HCEC 1CT (cell line): ENCODE results near the gene XDH.
A peak's percentile ranks its signal among the peaks of the same experiment; 100 is the strongest.

ENCODE experiments used
- DNase-seq: peaks from one replicate; pipeline ENCODE4 v3.0.0-alpha.2; 2017

XDH gene

DNA sequence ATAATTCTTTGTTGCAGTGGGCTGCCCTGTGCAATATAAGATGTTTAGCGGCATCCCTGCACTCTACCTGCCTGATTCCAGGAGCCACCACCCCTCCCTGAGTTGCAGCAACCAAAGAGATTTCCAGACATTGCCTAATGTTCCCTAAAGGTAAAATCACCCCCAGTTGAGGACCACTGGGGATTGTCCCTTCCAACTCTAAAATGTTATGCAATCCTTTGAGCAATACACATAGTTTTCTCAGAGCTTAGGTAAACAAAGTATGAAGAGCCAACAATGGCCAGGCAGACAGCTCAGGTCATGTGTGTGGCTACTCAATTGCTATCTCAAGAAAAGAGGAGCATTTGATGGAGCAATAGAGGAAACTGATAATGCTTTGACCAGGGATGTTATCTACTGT is 87.0 kb downstream of the XDH start:
- no peak for DNase-seq

DNA sequence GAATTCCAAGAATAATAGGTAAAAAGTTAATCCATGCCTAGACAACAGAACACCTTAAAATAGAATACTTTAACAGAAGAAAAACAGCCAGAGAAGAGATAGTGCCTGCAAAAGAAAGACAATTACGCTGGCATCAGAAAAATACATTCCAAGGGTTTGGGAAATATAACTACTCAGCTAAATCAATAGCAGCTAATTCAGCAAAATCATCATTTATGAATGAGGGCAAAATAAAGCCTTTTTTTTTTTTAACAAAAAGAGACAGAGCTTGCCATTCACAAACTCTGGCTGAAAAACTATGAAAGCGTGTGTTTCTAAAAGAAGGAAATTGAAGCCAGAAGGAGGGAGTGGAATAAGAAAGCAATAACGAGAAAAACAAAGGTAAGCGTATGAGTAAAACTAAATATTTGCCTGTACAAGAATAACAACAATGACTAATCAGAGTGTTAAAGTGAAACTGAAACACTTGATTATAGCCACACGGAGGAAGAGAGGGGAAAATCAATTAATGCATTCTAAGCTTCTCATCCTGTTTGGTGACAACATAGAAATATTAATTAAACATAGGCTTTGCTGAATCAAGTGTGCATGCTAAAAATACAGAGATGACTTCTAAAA is 90.4 kb downstream of the XDH start:
- DNase-seq = no peak

DNA sequence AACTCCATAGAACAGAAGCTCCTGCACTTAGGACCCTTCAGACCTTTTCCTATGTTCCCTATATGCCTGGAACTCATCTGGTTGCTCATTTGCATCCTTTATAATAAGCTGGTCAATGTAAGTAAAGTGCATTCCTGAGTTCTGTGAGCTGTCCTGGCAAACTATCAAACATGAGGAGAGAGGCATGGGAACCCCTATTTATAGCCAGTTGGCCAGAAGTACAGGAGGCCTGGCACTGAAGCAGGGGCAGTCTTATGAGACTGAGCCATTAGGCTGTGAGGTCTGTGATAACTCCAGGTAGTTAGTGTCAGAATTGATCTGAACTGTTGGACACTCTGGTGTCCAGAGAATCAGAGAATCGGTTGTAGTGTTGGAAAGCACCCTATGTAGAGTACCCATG is 92.2 kb downstream of the XDH start:
- DNase-seq = peak; percentile 35

DNA sequence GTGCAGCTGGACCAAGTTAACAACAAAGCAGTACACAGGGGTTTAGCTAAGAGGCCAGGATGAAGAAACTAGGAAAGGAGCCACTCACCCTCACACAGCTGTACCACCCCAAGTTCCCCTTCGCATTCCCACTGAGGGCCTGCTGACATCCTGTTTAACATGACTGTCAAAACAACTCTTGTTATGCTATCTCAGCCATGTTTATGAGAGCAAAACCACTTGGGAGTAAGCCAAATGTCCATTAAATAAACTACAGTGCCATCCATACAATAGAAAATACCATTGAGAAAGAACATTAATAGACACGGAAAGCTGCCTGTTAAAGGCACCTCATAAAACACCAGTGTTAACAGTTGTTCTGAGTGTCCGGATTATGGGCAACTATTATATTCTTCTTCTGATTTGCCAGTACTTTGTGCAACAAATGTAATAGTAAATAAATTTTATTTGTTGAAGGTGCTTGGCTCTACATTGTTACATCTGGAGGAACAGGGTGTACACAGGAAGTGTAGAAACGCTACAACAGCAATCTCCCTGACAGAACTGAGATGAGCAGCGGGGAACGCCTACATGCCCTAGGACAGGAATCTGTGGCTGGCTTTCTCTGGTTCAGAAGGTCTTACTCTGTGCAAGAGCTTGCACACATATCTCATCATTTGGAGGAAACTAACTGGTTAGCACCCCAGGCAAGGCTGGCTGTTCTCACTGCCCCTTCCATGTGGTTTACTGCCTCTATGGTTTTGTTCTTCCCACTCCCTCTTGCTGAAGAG is 95.0 kb downstream of the XDH start:
- peak; percentile 59 for DNase-seq

DNA sequence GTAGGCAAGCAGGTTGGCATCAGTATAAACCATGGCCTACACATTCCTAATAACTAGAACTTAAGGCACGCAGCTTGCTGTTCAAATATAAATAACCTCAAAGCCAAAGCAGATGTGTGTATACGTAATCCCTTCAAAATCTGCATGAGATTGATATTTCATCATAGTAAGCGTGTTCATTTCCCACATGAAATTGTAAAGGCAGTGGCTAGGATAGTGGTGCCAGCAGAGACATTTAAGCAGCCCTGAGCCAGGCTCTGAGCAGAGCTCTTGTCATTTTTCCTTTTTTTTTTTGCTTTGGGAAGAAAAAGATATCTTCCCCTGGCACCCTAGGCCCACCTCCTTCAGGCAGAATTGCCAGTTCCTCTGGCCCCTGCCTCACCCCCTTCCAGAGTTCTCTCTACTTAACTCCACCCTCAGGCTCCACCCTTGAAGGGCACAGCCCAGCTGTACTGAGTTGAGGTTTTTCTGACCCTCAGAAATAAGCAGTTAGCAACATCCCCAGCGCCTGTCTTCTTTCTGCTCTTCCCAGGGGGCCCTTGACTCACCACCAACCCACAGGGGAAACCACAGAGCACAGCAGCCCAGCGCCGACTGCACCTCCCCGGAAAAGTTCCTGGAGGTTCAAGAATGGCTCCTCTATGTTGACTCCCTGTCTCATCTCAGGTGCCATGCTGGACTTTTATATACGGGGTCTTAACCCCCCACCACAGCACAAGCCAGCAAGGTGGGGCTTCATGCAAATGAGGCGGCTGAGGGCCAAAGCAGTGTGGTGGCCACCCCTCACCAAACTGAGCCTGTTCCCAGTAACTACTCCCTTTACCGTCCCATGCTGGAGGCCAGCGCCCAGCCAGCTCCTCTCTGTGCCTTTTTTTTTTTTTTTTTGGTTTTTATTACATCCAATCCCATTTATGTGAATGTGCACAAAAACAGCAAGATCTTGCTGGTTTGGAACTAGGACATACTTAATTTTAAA is 95.9 kb downstream of the XDH start:
- DNase-seq = peak; percentile 86

DNA sequence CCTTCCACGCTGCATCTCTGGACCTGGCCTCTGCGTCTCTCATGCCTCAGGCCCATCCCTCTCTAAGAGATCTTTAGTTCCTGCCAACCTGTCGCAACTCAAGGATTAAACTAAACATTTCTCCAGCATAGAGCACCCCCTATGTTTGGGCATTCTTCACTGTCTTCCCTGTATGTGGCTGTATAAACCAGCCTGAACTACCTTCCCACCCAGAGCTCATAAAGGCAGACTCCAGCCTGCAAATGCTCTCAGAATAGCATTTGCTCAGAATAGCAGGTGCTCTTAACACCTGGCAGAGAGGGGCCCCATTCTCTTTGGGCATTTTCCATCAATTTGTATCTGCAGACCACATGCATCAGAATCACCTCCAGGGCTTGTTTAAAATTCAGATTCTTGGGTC is 97.1 kb downstream of the XDH start:
- no peak for DNase-seq

DNA sequence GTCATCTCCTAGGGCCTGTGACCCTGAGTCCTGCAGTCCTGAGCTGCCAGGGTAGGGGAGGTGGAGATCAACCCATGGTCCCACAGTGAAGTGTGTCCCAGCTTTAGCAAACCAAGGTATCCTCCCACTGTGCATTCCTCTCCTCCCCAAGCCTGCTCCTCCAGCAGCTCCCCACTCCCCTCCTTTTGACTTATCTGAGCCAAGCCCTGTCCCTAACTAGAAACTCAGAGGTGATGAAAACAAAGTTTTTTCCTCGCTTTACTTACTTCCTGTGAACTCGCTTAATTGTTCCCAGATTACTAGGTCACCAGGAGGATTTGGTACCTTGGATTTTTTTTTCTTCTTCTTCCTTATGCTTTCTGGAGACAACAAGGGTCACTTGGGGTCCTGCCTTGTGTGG is 99.8 kb downstream of the XDH start:
- DNase-seq = no peak

DNA sequence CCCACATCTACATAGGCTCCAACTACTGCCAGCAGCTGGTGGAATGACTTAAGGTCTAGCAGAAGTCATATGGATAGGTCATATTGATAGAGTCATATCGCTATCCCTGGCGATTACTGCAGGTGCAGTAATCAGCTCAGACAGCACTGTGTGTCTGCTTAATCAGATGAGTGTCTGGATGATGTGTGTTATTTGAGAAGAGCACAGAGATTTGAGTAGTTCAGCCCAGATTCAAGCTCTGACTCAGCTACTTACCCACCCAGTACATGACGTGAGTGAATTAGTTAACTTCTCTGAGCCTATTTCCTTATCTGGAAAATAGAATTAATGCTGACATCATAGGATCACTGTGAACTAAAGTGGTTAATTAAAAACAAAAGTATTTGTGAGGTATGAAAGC is 101.6 kb downstream of the XDH start:
- peak; percentile 45 for DNase-seq

DNA sequence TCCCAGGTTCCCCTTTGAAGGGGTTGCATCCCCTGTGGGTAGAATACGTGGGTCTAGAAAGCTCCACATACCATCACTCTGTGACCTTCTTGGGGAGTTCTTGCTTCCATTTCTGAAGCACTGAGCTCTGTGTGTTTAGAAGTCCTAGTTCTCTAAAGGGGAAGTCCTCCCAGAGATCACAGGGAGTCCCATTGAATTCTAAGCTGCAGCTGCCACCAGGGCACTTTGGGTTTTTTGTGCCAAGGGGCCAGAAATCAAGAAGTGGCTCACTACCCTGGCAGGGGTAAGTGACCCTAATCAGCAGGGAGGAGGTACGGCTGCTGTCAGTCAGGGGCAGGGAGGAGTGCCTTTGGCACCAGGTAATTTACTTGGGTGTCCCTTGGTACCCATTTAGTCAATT is 109.7 kb downstream of the XDH start:
- DNase-seq = no peak

DNA sequence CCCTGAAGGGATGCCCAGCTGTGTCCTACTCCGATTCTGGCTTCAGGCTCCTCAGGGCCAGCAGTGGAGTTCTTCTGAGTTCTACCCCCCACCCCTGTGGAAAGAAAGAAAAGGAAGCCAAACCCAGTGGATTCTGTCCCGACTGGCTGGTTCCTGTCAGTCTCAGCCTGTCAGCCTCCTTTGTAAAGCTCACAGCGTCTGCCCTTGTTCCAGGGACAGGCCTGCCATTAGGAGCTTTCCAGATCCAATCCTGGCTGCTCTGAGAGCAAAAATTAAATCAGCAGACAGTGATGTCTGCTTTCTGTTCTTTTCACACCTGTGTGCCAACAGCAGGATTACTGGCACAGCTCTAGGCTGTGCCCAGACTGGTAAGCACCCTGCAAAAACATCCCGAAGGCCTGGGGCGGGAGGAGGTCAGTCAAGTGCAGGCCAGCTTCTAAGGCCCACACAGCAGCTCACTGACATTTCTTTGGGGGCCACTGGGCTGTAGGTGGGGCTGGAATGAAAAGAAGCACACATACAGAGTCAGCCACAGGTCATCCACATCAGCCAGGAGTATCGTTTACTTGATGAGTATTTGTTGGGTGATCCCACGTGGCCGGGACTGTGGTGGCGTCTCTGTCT is 111.5 kb downstream of the XDH start:
- DNase-seq = no peak

DNA sequence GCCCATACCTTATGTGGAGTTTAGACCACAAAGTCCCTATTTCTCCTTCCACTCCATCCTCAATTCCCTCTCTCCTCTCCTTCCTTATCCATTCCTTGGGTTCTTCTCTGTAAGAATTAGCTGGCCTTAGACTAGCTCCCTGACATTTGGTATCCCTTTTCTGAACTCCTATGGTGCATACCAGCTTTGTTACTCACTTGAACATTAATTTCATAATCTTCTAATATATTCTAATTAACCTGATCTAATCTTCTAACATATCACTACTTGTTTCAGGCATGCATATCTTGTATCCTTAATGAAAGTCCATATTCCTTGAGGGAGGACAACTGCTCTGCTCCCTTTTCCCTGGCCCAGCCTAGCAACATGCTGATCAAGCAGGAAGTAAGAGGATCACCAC is 114.2 kb downstream of the XDH start:
- DNase-seq = no peak

DNA sequence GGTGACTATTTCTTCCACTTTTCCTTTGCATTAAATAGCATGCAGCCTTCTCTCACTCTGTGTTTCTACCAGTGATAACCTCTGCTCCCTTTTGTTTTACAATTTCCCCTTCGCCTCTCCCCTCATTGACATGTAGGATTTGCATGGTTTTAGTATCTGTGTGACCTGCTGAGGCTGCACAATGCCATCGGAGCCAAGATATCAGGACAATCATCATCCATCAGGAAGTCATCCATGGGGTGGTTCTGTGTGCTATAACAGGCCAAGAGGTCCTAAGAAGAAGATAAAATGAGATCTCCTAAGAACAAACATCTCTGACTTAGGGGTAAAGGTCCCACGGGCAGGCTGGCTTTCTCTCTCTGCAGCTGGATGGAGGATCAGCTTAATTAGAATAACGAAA is 115.0 kb downstream of the XDH start:
- no peak for DNase-seq

DNA sequence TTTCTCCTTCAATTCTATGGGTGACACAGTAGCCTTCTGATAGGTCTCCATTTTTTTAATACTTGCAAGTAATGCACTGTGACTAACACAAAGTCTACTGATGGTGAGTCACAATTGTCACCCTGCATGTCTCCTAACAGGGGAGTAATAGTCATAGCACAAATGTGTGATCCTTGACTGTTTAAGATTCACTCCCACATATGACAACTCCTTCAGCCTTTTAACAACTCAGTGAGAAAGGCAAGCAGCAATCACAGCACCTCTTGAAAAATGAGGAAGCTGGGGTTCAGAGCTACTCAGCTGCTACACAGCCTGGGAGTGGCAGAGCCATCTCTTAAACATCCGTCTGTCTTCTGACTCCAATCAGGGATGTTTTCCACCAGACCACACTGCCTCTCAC is 116.8 kb downstream of the XDH start:
- DNase-seq = peak; percentile 38

DNA sequence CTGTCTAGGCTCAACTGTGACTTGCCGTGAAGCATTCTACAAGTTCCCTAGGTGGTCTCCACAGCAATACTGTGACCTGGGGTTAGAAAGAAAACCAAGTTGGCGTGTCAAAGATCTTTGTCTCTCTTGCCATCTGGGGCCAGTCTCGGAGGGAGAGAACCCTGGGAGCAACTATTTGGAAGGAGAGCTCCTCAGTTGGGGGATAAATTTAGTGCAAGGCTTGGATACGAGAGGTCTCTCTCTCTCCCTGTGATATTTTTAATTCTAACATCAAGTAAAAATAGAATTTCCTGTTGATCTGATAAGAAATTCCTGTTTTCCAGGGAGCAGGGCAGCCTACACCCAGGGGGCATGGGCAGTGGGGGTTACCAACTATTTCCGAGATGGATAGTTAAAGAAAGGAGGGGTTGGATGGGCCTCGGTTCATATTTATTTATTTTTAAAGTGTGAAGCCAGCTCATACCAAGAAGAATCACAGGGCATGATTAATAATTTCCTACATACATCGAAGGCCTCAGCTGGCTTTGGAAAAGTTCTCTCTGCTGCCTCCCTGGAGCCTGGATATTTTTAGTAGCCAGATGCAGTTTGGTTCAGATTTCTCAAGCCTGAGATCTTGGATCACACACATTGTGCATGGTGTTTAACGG is 117.8 kb downstream of the XDH start:
- DNase-seq = peak; percentile 49

DNA sequence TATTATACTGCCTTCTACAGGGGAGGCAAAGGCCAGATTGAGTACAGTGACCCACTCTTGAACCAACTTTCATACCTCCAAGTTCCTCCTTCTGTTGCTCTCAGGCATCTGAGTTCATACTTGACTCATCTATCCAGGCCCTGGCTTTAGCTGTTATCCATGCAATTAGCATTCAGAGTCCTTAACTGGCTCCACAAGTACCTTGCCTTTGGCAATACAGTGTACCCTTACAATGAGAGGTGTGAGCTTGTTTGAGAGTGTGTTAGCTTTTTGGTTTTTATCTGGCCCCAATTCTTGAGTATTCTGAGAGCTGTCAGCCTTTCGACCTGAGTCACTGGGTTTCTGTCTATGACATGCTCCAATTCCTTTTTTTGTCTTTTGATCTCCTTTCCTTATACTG is 120.3 kb downstream of the XDH start:
- no peak for DNase-seq

DNA sequence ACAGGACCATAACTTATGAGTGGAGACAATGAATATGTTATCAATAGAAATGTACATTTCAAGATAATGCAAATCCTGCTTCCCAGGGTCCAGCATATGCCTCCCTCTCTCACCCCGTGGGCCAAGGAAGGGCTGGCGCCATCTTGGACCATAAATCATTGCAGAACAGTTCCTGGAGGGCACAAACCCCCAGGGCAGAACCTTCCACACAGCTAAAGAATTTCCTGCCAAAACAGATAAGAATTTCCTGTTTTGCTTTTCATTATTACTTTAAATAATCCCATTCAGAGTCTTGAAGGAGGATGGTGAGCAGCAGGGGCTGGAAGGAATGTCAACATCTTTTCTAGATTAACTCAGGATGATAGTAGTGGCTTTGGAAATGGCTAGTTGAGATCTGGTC is 126.9 kb downstream of the XDH start:
- no peak for DNase-seq

DNA sequence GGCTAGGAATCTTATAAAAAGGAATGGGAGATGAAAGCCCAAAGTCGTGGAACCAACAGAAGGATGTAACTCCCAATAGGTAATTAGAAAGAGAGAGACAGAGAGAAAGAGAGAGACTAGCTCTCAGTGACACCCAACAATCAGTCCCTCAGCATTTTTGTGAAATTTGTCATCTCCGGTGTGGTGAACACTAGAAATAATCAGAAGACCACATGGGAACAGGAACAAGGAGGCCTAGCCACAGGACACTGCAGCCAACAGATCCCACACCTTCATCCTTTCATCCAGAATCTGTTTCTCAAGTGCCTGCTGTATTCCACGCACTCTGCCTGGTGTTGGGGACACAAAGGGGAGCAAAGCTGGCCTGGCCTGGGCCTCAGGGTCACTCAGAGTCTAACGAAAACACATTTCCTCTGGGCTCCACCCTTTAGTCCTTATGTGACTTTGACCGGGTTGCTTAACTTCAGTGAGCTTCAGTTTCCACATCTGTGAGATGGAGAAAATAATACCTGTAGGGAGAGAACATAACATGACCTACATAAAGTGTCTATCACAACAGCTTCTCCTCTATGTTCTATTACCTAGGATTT is 127.5 kb downstream of the XDH start:
- no peak for DNase-seq

DNA sequence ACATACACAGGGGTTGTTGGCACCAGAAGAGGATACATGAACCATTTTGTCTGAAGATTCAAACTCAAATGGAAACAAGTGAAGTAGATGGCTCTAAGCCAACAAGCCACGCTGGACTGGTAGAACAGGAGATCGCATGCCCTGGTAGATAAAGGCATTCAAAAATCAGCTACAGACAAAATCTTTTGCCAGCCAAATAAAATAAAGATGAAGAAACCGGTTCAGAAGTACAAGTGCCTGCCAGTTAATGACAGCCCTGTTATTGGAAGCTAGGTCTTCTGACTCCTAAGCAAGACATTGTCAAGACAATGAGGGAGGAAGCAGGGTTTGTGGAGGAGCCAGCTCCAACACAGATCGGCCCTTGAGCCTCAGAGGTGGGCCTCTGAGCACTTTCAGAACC is 128.3 kb downstream of the XDH start:
- no peak for DNase-seq
